GM12878 (cell line): ENCODE data around the gene ZNF836.

ENCODE experiments used
- RFX5 ChIP-seq: IDR thresholded peaks from 2 replicates; pipeline ENCODE4 v1.6.1; 2011; ENCODE audit warnings: low read depth, low read length, improper control_type of control experiment
- ZNF24 ChIP-seq: fragments of 450-650 bp; IDR thresholded peaks from 2 replicates; pipeline ENCODE4 v1.6.1; 2017; ENCODE audit warnings: antibody characterized with exemption, mild to moderate bottlenecking

DNA sequence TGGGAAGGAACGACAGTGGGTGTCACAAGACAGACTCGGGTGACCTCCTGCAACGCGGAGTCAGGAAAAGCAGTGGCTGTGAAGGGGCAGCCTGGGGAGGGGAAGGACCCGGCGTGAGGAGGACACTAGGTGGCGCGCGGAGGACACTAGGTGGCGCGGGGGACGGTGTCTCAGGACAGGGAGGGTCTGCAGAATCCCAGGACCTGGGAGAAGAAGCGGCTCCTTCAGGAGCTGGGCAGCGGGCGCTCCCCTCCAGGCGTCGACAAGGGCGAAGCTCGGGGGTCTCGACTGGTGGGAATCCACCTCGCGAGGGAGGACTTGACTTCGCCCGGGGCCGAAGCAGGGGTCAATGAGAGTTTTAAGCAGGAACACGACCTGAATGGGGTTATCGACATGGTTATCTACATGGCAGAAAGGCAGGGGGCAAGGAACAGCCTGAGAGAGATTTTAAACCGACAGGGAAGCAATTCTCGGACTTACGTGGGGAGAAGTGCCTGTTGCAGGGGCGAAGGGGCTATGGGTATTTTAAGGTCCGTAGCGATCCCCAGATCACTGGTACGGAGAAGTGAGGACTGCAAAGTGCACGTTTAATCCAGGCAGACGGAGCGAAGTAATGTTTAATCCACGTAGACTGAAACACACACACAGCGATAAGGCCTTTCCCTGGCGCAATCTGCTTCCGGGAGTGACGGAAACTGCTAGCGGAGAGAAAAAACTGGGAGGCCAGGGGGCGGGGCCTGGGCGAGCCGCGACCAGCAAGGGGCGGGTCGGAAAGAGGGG, 32.0 kb downstream of the ZNF836 start, which contains the start of gene ZNF616:
- TF ChIP-seq ZNF24 (0 out of 2 replicates have a peak, but pooled peaks have one; percentile 5), RFX5 (no peak)
